NCI-H146 treated with DMSO at 0.1 percent for 48 hours (cell line): ENCODE measurements around the gene TUBB1.

Source experiments
- DNase-seq: peaks from one replicate; lab custom pipeline; 2025; ENCODE audit not compliant: unreplicated experiment; lab: John Stamatoyannopoulos, UW

The TUBB1 gene

GRCh38 chr20:59042151-59042795 is 23.0 kb downstream of the TUBB1 start, which contains the start of gene PRELID3B:
TSS of gene PRELID3B (minus strand) at chr20:59042786. CDS start at chr20:59042730, 56 bp downstream.
- DNase-seq: no peak

GRCh38 chr20:59042796-59043631 is 23.8 kb downstream of the TUBB1 start:
- peak; percentile 89 for DNase-seq

- DNase-seq: peak; percentile 27
Observed at GRCh38 chr20:59043698-59044097, 24.5 kb downstream of the TUBB1 start.

- no peak for DNase-seq
Observed at GRCh38 chr20:59044295-59044694, 25.1 kb downstream of the TUBB1 start.

DNA sequence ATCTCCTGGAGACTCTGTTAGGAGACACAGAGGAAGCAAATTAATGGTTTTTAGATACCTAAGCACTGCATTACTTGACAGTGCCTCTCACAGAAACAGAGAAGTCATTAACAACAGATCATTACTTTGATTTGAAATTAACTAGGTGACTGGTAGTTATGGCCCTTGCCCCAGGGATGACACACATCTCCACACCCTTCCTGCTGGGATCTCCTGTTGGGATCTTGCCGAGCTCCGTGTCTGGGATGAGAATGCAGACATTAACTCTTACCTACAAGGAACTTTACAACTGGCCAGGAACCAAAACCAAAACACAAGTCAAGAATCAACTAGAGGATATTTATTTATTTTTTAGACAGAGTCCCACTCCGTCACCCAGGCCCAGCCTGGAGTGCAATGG is 25.6 kb downstream of the TUBB1 start:
- DNase-seq: no peak

- no peak for DNase-seq
Observed at GRCh38 chr20:59046862-59047261, 27.6 kb downstream of the TUBB1 start.

DNA sequence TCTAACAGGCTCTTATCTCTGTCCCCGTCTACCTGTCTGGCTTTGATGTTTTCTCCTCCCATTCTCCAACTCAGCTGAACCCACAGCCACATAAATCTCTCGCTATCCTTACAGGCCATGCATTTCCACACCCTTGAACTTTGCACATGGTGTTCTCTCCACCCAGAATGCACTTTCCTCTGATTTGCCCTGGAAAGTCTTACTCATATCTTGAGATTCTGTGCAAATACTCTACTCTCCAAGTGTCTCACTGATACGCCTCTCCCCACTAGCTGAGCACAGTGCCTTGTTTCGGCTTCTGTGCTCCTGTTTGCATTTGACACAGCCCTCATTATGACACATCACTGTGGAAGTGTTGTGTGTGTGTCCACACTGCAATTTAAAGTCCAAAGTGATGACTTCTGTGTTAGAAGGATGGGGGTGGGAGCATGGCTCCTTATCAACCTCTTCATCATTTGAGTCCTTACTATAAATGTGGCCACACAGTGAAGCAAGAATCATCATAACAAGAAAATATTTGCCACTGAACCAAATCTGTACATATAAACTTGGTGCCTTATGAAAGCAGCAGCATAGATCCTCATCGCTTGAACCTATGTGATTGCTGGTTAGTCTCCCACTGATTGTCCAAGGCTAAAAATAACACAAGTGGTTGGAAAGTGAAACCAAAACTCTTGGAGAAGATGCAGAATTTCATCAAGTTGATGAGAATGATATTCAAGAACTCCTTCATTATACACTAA is 28.9 kb downstream of the TUBB1 start:
- no peak for DNase-seq

DNA sequence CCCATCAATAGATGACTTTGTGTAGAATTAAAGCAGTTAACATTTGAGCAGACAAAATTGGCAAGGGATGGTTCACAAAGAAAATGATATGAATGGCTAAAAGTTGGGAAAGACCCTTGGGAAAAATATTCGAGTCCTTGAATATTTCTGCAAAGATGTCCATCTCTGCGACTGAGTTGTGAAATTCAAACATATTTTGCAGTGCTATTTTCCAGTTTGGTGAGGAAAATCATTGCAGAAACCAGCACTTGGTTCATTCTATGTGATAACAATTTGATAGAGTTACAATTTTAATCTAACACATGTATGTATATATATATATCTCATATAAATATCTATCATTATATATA is 29.4 kb downstream of the TUBB1 start:
- DNase-seq: no peak

GRCh38 chr20:59050437-59050836 is 31.2 kb downstream of the TUBB1 start:
- no peak for DNase-seq

DNA sequence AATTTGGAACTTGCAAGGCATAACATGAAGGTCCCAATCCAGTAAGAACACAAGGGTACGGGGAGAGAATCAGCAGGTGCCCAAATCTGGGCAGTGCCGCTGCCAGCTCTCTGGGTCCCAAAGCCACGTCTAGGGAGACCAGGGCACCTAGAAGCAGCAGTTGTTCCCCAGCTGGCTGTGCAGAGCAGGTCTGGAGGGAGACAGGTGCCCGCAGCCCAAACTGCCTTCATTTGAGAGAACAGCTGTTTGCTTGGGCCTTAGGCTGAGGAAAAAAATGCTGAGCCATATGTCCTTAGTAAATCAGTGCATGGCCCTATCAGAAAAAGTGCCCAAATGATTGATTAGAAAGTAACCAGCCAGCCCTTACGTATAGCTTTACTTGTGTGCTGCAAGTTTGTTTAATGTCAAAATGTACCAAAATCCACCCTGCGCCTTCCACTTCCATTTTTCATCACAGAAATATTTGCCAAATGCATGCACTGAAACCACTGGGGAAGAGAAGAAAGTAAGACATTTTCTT is 32.5 kb downstream of the TUBB1 start:
- no peak for DNase-seq

DNA sequence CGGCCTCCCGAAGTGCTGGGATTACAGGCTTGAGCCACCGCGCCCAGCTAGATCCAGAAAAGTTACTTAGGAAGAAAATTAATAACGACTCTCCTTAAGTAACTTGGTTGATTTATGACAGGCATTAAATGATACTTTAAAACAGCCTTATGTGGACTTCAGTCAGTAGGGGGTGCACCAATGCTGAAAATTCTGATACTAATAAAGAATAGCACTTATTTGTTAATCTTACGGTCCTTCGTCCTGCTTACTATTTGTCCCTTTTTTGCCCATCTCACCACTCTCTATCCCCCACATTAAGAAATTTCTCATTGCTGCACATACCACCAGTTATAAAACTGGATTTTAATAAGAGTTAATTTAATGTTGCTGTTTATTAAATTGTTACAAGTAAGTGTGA is 36.1 kb downstream of the TUBB1 start:
- DNase-seq: no peak

GRCh38 chr20:59062081-59062480 is 42.9 kb downstream of the TUBB1 start:
- DNase-seq: peak; percentile 60

DNA sequence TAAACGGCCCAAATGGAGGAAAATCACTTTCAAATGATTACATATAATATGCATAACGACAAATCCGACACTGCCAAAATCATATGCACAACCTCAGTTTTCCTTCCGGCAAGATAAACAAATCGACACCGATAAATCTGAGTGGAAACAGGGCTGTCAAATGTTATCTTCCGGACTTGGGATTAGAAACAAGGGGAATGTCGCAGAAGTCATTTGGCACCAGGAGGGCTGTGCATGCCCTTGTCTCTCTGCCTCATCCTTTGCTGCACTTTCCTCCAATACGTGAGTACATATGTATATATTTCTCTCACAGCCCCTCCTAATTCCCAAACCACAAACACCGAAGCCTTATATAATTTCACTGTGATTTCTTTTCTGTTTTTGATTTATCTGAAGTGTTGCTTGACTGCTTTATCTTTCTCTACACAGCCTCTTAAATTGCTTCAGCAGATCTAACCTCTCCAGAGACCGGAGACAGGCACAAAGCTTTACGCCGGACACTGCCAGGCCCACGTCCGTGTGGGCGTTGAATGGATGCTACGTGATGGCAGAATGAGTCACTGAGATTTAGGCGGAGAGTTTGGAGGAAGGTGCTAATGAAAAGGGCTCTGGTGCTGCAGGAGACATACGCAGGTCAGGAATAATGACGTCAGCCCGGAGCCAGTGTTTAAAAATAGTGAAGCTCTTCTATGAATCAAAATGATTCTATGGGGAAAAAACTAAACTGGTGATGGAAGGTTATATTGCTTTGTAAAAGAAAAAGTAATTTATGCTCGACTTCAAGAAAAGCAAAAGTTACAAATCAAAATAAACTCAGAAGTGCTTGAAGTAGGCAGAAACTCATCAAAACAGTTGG is 44.4 kb downstream of the TUBB1 start:
- peak; percentile 62 for DNase-seq

GRCh38 chr20:59064214-59064722 is 45.0 kb downstream of the TUBB1 start:
- DNase-seq: peak; percentile 86

- DNase-seq: no peak
Observed at GRCh38 chr20:59068534-59068933, 49.3 kb downstream of the TUBB1 start.

DNA sequence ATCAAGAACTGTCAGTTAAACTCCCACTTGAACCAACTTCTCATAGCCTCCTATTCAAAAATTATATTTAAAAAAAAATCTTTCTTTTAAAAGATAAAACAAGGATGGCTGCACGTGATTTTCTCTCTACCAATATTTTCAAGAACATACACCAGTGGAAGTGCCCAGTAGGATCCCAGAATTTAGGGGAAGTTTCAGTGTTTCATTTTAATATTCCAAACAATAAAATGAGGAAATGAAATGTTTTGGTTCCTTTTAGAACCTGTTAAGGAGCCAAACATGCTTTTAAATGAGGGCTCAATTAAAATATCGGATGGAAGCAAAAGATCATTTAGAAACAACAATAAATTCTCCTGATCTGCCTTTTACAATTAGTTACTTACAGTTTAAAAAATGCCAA is 49.8 kb downstream of the TUBB1 start:
- DNase-seq: no peak

DNA sequence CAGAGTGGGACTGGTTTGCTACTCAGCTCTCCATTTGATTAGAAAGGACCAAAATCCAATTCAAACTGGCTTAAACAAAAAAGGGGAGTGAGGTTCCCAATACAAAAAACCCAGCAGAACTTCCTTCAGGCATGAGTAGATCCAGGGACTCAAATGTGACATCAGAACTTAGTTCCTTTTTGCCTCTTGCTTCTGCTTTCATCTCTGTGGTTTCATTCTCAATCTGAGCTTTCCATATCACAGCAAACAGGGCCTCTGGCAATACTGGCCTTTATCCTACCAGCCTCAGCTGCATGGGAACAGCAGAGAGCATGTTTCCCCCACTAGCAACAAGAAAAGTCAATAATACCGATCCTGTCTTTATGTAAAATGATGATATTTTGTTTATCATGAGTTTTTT is 52.0 kb downstream of the TUBB1 start:
- no peak for DNase-seq

GRCh38 chr20:59073582-59073981 is 54.4 kb downstream of the TUBB1 start:
- no peak for DNase-seq

DNA sequence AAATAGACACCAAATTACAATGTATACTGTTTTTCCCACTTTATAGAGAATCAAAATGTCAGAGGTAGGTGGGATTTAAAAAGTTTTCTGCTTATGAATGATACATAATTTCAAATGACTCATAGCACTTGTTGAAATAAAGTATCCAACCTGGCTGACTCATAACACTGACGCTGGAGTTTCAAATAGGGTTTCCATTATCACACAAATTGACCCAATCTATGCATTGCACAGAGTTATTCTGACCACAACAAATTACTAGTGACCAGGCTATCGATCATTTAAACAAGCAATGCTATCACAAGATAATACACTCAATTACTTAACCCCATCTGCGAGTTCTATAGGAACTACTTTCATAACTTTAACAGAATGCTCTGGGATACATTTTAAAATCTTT is 55.2 kb downstream of the TUBB1 start:
- no peak for DNase-seq

GRCh38 chr20:59075934-59076508 is 56.8 kb downstream of the TUBB1 start:
- DNase-seq: no peak
